Measurements from ENCODE around the gene KRTAP5-9.
"Not testable (repeated sequence)": the region's sequence is repeated elsewhere in the genome, so short reads cannot be mapped to it uniquely, and the experiment has no call there.

The KRTAP5-9 gene

DNA sequence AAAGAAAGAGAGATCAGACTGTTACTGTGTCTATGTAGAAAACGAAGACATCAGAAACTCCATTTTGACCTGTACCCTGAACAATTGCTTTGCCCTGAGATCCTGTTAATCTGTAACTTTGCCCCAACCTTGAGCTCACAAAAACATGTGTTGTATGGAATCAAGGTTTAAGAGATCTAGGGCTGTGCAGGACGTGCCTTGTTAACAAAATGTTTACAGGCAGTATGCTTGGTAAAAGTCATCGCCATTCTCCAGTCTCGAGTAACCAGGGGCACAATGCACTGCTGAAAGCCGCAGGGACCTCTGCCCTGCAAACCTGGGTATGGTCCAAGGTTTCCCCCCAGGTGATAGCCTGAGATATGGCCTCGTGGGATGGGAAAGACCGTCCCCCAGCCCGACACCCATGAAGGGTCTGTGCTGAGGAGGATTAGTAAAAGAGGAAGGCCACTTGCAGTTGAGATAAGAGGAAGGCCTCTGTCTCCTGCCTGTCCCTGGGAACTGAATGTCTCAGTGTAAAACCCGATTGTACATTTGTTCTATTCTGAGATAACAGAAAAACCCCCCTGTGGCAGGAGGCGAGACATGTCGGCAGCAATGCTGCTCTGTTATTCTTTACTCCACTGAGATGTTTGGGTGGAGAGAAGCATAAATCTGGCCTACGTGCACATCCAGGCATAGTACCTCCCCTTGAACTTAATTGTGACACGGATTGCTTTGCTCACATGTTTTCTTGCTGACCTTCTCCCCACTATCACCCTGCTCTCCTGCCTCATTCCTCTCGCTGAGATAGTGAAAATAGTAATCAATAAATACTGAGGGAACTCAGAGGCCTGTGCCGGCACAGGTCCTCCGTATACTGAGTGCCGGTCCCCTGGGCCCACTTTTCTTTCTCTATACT is 13.3 kb upstream of the KRTAP5-9 start:
- not testable (repeated sequence) for DNase-seq

DNA sequence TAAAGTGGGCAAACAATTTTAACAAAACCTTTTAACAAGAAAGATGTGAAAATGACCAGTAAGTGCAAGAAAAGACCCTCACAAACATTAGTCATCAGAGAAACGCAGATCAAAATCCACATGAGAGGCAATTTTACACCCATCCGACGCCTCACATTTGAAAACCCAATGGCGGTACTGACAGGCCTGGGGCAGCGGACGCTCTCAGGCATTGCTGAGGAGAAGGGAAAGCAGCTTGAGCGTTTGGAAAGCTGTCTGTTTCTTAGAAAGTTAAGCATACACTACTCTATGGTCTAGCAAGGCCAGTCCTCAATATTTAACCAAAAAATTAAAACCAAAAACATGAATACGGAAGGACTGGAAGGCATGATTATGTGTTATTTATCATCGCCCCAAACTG is 12.4 kb upstream of the KRTAP5-9 start:
- DNase-seq = no peak

DNA sequence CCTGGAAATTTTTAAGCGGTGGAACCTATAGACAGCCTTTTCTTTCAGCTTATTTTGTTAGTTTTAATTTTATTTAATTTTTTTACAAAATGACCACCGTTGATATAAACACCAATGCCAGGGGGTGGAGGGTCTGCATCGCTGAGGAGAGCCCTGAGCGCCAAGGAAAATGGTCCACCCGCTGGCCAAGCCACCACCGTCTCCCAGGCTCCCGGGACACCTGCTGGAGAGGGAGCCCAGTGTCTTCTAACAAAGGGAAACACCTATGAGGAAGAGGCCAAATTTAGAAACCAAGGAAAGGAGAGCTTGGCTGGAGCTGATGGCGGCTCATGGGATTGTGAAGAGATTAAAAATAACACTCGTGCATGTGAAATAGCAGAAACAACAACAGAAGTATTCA is 10.7 kb upstream of the KRTAP5-9 start:
- DNase-seq = no peak

DNA sequence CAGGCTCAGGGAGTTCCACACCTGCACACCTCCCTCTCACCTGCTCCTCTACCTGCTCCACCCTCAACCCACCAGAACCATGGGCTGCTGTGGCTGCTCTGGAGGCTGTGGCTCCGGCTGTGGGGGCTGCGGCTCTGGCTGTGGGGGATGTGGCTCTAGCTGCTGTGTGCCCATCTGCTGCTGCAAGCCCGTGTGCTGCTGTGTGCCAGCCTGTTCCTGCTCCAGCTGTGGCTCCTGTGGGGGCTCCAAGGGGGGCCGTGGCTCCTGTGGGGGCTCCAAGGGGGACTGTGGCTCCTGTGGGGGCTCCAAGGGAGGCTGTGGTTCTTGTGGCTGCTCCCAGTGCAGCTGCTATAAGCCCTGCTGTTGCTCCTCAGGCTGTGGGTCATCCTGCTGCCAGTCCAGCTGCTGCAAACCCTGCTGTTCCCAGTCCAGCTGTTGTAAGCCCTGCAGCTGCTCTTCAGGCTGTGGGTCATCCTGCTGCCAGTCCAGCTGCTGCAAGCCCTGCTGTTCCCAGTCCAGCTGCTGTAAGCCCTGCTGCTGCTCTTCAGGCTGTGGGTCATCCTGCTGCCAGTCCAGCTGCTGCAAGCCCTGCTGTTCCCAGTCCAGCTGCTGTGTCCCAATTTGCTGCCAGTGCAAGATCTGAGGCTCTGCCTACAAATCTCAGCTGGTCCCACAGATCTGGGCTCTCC is 10.1 kb upstream of the KRTAP5-9 start, which contains the start of gene KRTAP5-8:
Gene KRTAP5-8, plus strand, starts transcription at position 49 of the 689 bp plus-strand sequence. Its CDS starts 31 bp downstream, at position 80.
- not testable (repeated sequence) for DNase-seq

DNA sequence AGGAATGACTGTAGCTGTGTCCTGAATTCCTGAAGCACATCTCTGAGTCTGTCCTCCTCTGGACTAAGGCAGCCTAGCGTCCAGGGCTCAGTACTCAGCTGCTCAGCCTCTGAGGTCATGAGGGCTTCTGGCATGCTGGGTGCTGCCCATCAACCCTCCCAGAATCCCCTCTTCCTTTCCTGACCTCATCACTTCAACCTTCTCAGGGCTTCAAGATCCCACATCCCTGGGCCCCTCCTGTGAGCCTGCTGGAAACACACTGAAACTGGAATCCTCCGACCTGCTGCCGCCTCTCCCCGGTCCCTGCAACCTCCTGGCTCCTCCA is 9.6 kb upstream of the KRTAP5-9 start:
- no peak for DNase-seq

DNA sequence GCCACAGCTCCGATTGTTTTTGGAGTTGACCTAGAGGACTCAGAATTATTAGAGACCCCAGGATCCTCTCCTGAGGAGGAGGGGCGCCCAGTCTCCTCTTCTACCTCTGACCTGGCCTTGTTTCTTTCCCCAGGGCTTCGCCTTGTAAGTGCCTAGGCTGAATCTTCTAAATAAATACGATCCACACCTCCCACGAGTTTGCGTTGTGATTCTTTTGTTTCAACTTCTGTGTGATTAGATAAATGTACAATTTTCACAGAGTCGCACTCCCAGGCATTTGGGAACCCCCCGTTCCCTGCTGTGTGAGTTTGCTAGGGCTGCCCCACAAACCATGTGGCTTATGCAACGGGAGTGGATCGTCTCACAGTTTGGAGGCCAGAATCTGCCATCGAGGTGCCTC is 9.2 kb upstream of the KRTAP5-9 start:
- DNase-seq = no peak

DNA sequence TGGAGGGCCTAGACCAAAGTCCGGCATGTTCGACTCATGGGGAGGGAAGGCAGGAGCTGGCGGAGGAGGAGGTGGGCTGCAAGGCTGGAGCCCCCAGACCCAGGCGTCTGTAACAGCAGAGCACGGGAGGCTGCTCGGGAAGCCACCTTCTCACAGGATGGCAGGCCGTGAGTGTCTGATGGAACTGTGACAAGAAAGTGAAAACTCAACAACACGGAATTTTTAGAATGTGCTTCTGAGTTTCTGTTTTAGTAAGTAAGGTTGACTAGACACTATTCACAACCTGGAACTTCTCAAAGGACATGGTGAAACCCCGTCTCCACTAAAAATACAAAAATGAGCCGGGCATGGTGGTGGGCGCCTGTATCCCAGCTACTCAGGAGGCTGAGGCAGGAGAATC is 8.2 kb upstream of the KRTAP5-9 start:
- not testable (repeated sequence) for DNase-seq

DNA sequence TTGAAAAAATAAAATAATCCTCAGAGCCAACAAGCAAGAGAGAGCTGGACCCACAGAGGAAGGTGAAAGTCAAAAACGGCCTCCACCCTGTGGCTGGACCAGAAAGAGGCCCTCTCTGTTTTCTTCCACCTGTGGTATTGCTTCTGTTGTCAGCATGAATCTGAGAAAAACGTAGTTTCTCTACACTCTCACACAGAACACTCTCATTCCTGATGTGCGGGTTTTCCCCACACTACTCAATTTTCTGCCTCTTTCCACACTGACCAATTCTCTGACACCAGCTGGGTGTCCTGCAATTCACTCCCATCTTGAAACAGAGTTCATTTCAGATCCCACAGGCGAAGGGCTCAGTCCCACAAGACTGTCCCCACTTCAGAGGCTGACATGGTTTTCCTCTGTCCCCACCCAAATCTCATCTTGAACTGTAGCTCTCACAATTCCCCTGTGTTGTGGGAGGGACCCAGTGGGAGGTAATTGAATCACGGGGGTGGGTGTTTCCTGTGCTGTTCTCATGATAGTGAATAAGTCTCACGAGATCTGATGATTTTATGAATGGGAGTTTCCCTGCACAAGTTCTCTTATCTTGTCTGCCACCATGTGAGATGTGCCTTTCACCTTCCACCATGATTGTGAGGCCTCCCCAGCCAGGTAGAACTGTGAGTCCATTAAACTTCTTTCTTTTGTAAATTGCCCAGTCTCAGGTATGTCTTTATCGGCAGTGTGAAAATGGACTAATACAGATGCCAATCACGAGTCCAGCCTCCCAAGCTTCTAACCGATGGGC is 7.5 kb upstream of the KRTAP5-9 start:
- DNase-seq = not testable (repeated sequence)

DNA sequence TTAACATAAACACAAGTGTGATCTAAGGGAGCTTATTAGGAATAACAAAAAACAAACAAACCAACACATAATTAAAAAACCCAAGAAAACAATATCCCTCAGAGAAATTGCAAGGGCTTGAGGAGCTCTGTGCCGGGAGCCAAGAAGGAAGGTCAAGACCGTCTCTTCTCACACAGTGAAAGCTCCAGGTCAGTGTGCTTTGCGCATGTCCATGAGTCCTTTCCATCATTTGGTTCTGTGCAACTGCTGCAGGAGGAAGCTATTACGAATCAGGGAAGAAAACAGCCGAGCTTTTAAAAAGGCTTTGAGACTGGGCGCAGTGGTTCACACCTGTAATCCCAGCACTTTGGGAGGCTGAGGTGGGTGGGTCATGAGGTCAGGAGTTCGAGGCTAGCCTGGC is 5.8 kb upstream of the KRTAP5-9 start:
- no peak for DNase-seq

DNA sequence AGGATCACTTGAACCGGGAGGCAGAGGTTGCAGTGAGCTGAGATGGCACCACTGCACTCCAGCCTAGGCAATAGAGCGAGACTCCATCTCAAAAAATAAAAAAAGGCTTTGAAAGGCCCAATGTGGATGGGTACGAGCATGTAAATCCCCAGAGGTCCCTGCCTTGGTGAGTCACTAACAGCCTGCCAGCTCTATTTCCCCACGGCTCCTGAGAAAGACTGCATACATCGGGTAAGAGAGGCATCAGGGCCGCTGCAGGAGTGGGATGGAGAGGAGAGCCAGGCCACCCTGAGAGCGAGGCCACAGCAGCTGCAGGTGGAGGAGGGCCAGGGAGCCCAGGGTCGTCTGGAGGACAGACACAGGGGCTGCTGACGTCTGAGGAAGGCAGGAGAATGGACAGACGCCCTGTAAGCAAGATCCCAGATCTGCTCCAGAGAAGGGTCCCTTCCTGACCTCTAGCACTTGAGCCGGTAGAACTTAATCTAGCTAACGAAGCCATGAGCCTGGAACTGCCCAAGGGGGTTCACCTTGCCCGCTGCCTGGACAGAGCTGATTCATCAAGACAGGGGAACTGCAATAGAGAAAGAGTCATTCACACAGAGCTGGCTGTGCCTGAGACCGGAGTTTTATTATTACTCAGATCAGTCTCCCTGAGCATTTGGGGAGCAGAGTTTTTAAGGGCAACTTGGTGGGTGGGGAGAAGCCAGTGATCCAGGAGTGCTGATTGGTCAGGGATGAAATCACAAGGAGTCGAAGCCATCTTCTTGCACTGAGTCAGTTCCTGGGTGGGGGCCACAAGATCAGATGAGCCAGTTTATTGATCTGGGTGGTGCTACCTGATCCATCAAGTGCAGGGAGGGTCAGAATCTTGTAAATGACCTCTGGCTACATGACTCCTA is 5.1 kb upstream of the KRTAP5-9 start:
- no peak for DNase-seq

DNA sequence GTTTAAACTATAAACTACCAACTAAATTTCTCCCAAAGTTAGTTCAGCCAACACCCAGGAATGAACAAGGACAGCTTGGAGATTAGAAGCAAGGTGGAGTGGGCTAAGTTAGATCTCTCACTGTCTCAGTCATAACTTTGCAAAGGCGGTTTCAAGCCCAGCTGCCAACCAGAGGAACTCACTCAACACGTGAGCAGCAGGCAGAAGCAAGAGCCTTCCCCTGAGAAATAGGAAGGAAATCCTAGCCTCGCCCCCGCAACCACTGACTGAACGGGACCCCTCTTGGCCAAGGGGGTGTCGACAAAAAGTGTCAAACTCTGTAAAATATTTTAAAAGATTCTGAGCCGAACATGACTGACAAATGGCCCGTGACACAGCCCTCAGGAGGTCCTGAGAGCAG is 4.4 kb upstream of the KRTAP5-9 start:
- no peak for DNase-seq

DNA sequence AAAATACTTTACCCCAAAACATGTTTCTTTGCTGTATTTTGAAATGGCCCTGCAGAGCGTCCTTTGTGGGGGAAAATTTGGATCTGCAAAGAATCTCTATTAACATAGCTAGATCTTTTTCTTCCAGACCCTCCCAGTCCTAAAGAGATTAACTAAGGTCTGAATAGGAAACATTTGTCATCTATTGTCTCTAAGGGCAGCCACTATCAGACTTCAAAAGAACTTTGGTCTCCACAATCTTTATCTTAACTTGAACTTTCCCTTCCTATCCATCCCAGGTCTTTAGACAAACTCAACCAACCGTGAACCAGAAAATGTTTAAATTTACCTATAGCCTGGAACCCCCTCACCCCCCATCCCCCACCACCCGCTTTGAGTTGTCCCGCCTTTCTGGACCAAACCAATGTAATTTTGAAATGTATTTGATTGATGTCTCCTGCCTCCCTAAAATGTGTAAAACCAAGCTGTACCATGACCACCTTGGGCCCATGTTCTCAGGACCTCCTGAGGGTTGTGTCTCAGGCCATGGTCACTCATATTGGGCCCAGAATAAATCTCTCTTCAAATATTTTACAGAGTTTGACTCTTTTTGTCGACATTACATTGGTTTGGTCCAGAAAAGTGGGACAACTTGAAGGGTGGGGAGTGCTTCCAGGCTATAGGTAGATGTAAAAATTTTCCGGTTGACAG is 3.5 kb upstream of the KRTAP5-9 start:
- no peak for DNase-seq

DNA sequence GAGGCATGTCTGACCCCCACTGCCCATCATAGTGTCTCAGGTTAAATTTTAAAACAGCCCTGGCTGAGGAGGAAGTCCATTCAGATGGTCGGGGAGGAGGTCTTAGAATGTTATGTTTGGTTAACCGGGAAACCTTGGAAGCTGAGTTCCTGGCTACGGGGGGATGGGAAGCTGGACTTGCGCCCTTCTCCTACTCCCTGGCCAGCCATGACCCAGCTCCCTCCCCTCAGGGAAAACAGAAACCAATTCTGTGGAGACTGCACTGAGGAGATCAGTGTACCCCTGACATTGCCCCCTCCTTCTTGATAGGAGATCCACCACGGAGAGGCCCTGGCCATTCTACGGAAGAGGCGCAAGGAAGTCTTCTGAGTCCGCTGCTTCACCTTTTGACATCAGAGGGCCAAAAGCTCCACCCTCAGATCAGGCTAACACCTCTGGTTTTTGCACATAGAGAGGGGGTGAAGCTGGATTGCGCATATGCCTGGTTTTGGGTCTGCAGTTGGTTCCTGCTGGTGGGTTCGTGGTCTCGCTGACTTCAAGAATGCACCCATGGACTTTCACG is 2.7 kb upstream of the KRTAP5-9 start:
- no peak for DNase-seq

DNA sequence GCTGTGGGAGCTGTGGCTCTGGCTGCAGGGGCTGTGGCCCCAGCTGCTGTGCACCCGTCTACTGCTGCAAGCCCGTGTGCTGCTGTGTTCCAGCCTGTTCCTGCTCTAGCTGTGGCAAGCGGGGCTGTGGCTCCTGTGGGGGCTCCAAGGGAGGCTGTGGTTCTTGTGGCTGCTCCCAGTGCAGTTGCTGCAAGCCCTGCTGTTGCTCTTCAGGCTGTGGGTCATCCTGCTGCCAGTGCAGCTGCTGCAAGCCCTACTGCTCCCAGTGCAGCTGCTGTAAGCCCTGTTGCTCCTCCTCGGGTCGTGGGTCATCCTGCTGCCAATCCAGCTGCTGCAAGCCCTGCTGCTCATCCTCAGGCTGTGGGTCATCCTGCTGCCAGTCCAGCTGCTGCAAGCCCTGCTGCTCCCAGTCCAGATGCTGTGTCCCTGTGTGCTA is 514 bp downstream of the KRTAP5-9 start:
- no peak for DNase-seq

DNA sequence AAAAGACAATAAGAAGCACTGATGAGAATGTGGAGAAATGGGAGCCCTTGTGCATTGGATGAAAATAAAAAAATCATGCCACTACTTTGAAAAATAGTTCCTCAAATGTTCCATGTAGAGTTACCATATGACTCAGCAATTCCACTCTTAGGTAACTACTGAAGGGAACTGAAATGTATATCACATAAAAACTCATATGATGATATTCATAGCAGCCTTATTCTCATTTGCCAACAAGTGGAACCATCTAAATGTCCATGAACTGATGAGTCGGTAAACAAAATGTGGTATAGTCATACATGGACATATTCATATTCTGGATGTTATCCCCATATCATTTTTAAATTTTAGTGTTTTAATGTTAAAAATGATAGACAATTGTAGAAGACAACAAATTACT is 3.5 kb downstream of the KRTAP5-9 start:
- DNase-seq = no peak

DNA sequence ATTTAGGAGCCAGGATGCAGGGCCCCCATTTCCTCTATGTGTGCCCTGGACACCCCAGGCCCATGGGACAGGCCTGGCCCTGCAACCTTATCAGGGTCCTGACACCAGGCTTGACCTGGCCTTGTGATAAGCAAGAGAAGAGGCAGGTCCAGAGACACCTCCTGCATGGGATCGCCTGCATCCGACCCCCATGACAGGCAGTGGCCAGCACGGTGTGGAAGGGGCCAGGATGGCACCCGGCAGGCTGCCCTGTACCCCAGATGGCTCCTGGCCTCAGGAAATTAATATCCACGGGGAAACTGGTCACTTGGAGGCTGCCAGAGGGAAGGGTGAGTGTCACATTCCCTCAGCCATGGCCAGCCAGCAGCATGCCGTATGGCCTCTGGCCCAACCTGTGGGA is 6.8 kb downstream of the KRTAP5-9 start:
- DNase-seq = no peak

DNA sequence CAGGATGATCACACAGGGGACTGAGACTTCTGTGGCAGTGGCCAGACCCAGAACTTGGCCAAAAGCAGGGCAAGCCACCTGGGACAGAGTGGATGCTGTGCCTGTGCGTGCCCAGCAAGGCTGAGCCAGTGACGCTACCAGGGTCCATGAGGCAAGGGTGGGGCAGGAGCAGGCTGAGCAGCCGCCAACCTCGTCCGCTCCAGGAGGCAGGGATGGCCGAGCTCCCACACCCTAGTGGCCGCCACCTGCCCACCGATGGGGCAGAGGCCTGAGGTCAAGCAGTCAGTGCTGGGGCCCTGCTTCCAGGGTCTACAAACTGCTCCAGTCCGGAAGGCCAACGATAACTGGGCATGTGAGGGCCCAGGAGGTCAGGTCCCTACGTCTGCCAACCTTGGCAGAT is 7.3 kb downstream of the KRTAP5-9 start:
- no peak for DNase-seq

DNA sequence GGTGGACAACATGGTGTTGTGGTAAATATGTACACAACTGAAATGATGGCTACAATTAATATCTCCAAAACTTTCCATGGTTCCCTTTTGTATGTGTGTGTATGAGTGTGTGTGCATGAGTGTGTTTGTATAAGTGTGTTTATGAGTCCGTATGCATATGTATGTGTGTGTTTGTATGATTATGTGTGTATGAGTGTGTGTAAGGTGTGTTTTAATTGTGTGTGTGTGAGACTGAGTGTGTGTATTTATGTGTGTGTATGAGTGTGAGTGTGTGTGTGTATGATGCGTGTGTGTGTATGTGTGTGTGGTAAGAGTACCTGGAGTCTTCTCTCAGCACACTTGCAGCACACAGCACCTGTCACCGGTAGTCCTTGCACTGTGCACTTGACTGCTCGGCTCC is 7.8 kb downstream of the KRTAP5-9 start:
- DNase-seq = no peak

DNA sequence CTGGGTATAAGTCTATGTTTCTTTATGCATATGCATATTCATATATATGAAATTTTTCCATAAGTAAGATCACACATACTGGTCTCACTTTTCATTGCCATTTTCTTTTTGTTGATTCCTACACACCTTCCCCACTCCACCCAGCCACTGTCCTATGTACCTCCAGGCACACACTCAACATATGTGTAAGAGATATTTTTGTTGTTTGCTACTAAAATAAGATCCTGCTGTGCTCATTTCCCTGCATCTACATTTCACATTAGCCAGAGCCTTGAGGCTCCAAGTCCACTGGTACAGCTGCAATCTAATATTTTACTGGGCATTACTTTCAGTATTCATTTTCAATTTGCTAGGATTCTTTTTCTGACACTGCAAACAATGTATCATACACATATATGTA is 9.0 kb downstream of the KRTAP5-9 start:
- DNase-seq = no peak

DNA sequence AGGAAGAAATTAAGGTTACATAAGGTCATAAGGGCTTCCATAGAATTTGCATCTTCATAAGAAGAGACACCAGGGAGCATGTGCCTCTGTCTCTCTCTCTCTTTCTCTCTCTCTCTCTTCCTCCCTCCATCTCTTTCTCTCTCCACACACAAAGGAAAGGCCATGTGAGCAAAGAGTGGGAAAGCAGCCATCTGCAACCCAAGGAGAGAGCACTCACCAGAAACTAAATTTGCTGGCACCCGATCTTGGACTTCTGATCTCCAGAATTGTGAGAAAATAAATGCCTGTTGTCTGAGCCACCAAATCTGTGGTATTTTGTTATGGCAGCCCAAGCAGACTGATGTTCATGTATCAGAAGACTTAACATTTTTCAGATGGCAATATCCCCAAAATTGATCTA is 10.8 kb downstream of the KRTAP5-9 start:
- DNase-seq = no peak

DNA sequence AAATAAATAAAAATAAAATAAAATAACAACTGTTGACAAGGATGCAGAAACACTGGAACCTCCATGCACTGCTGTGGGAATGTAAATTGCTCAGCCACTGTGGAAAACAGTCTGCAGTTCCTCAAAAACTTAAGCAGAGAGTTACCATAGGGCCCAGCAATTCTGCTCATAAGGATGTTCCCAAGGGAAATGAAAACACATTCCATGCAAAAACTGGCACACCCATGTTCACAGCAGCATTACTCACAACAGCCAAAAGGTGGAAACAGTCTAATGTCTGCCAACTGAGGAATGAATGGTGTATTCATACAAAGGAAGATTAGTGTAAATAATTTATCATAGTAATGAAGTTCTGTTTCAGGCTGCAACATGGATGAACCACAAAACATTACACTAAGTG is 13.9 kb downstream of the KRTAP5-9 start:
- no peak for DNase-seq

DNA sequence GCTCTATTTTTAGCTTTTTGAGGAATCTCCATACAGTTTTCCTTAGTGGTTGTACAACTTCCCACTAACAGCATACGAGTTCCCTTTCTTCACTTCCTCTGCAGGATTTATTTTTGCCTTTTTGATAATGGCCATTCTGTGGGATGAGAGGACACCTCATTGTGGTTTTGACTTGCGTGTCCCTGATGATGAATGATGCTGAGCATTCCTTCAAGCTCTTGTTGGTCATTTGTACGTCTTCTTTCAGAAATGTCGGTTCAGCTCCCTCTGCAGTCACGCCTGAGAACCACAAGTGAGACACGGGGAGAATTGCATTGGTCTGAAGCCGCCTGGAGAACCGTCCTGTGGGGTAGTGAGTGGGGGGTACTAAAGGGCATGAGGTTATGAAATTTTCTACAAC is 15.2 kb downstream of the KRTAP5-9 start:
- DNase-seq = peak; percentile 31

Data from fibroblast of upper back skin (primary cell).